Vagina (tissue), 2 donors: ENCODE measurements around the gene MAG. TPM values are rescaled to one million over a fixed set of nuclear protein-coding genes. Genes with fewer than 3 reads are reported as not detected.
A peak's percentile ranks its signal among the peaks of the same experiment; 100 is the strongest.

ENCODE experiments used
- DNase-seq, 2 donors: peaks; one replicate each; pipeline ENCODE4 v3.0.0-alpha.2; 2017; ENCODE audit errors: extremely low spot score in 2 of 2
- H3K27ac ChIP-seq: fragments of 200-600 bp; sonication (generic); one replicate; pipeline ENCODE4 v1.5.1; 2019
- H3K27me3 ChIP-seq: fragments of 200-600 bp; sonication (generic); one replicate; pipeline ENCODE4 v1.5.1; 2019
- H3K36me3 ChIP-seq, 2 donors: fragments of 200-600 bp; sonication (generic); one replicate each; pipeline ENCODE4 v1.5.1; 2017 to 2019
- H3K4me1 ChIP-seq: fragments of 200-600 bp; sonication (generic); one replicate; pipeline ENCODE4 v1.5.1; 2019
- H3K4me3 ChIP-seq, 2 donors: fragments of 200-600 bp; sonication (generic); 1 replicate in 1 of 2; 2 replicates in 1 of 2; pipeline ENCODE4 v1.5.1; 2016 to 2019
- H3K9me3 ChIP-seq: fragments of 200-600 bp; sonication (generic); one replicate; pipeline ENCODE4 v1.5.1; 2019
- POLR2A ChIP-seq, 2 donors: fragments of 450-650 bp; IDR thresholded peaks; one replicate each; pipeline ENCODE4 v1.6.1; 2017; ENCODE audit warnings: antibody characterized with exemption in 2 of 2, mild to moderate bottlenecking in 2 of 2, moderate library complexity in 2 of 2
- POLR2AphosphoS5 ChIP-seq, 2 donors: sonication (generic); formaldehyde crosslinking; IDR thresholded peaks; one replicate each; pipeline ENCODE4 v1.9.0; 2017; ENCODE audit warnings: antibody characterized with exemption in 2 of 2, mild to moderate bottlenecking in 2 of 2, low read depth in 1 of 2; ENCODE audit not compliant: insufficient read depth in 1 of 2
- intact Hi-C: fragments of 100-400 bp; cut with DNase I; formaldehyde crosslinking; loops from one replicate; pipeline ENCODE4 v1.15.1; 2023
- total RNA-seq: library from RNA; depleted of rRNA; stranded (reverse); fragments of >200 nt; gene quantifications from one replicate; pipeline ENCODE4 v1.2.3, GENCODE V29; 2016
- TF ChIP-seq, protein P1 (sequence below), 3 experiments: fragments of 450-650 bp in 2 of 3; fragments of 200-600 bp in 1 of 3; sonication (generic) in 1 of 3; IDR thresholded peaks; one replicate each; pipeline ENCODE4 v1.5.1; 2017 to 2019; ENCODE audit warnings: antibody characterized with exemption in 3 of 3, mild to moderate bottlenecking in 2 of 3, moderate library complexity in 2 of 3

Gene MAG
- total RNA-seq, 1 donor from 2014 or later, result not detected

DNA sequence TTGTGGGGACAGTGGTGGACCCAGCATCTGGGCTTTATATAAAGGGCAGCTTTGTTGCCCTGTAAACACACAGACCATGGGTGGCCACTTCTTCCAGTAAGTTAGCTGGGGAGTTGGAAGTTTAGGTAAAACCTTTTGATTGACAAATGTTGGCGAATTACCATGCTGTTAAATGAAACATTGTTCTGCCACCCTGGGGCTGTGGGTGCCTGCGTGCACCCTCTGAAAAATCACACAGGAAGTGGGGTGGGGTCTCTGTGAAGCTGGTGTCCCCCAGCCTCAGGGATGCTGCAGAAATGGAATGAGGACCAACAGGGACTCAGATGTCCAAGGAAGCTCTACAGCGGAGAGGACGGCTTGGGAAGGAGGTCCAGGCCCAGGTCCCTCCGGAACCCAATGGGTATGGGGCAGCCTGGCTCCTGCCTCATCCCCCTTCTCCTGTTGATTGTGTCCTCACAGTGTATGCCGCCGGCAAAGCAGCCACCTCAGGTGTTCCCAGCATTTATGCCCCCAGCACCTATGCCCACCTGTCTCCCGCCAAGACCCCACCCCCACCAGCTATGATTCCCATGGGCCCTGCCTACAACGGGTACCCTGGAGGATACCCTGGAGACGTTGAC lies 26.0 kb upstream of the MAG start:
- TF ChIP-seq, protein P1, sequence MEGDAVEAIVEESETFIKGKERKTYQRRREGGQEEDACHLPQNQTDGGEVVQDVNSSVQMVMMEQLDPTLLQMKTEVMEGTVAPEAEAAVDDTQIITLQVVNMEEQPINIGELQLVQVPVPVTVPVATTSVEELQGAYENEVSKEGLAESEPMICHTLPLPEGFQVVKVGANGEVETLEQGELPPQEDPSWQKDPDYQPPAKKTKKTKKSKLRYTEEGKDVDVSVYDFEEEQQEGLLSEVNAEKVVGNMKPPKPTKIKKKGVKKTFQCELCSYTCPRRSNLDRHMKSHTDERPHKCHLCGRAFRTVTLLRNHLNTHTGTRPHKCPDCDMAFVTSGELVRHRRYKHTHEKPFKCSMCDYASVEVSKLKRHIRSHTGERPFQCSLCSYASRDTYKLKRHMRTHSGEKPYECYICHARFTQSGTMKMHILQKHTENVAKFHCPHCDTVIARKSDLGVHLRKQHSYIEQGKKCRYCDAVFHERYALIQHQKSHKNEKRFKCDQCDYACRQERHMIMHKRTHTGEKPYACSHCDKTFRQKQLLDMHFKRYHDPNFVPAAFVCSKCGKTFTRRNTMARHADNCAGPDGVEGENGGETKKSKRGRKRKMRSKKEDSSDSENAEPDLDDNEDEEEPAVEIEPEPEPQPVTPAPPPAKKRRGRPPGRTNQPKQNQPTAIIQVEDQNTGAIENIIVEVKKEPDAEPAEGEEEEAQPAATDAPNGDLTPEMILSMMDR (IDR thresholded peaks at IDR 0.05), result no peak
- TF ChIP-seq POLR2AphosphoS5 (IDR thresholded peaks at IDR 0.05; ENCODE audit: insufficient read depth in 1 of 2, low read depth in 1 of 2) (no peak), POLR2A (IDR thresholded peaks at IDR 0.05) (no peak)
- peak overlapping the region; percentile 89 for H3K27ac ChIP-seq
- no peak for DNase-seq
- H3K27me3 ChIP-seq, result no peaks in the 10 kb centered on the region
- no peak overlapping the region for H3K4me3 ChIP-seq
- peaks cover under 1 to 10% of the 10 kb centered on the region in 2 donors for H3K36me3 ChIP-seq
- intact Hi-C loops, result loop anchor here (5.0 kb wide), 1 partner anchor 124 kb away; the partner anchor contains the start of gene FXYD7
- no peaks in the 10 kb centered on the region for H3K9me3 ChIP-seq
- H3K4me1 ChIP-seq, result peaks cover 59% of the 10 kb centered on the region

DNA sequence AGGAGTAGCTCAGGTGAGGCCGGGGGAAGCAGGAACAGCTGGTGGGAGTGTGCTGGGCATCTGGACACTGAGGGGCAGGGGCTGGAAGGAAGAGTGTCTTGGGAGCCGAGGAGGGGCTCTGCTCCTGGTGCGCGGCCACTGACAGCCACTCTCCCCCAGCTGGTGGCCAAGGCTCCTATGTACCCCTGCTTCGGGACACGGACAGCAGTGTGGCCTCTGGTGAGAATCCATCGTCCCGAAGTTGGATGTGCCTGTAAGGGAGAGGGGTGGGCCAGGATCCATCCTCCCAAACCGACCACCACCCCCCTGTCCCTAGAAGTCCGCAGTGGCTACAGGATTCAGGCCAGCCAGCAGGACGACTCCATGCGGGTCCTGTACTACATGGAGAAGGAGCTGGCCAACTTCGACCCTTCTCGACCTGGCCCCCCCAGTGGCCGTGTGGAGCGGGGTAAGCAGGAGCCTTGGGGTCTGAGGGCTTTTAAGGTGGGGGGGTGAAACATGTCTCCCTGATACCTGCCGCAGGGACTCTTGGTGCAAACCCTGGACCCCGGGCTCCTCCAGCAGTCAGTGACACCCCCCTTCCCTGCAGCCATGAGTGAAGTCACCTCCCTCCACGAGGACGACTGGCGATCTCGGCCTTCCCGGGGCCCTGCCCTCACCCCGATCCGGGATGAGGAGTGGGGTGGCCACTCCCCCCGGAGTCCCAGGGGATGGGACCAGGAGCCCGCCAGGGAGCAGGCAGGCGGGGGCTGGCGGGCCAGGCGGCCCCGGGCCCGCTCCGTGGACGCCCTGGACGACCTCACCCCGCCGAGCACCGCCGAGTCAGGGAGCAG lies 25.2 kb upstream of the MAG start:
- Histone ChIP-seq H3K4me1 (peaks cover 57% of the 10 kb centered on the region), H3K27me3 (no peaks in the 10 kb centered on the region), H3K27ac (peak overlapping the region; percentile 89), H3K9me3 (no peaks in the 10 kb centered on the region), H3K4me3 (peak overlapping the region; percentile 66 to 76), H3K36me3 (peaks cover 3 to 18% of the 10 kb centered on the region in 2 donors)
- no peak for DNase-seq
- TF ChIP-seq, protein P1 (IDR thresholded peaks at IDR 0.05), result peak in 1 of 3 experiments; percentile 7
- TF ChIP-seq POLR2A (IDR thresholded peaks at IDR 0.05), result no peak
- intact Hi-C loops, result loop anchor here (5.0 kb wide), 1 partner anchor 124 kb away; the partner anchor contains the start of gene FXYD7

- Histone ChIP-seq H3K27me3 (no peaks in the 10 kb centered on the region), H3K36me3 (peaks cover 3 to 24% of the 10 kb centered on the region in 2 donors), H3K4me3 (peak overlapping the region; percentile 66 to 76), H3K9me3 (no peaks in the 10 kb centered on the region), H3K27ac (peak overlapping the region; percentile 89), H3K4me1 (peaks cover 57% of the 10 kb centered on the region)
- intact Hi-C loops, result loop anchor here (5.0 kb wide), 1 partner anchor 125 kb away; the partner anchor contains the start of gene FXYD7
- no peak for TF ChIP-seq POLR2A (IDR thresholded peaks at IDR 0.05)
- TF ChIP-seq POLR2AphosphoS5 (IDR thresholded peaks at IDR 0.05; ENCODE audit: insufficient read depth in 1 of 2, low read depth in 1 of 2), result no peak
- TF ChIP-seq, protein P1 (IDR thresholded peaks at IDR 0.05), result no peak
- DNase-seq, result no peak
Measured at GRCh38 chr19:35267353-35267817, 24.6 kb upstream of the MAG start.

DNA sequence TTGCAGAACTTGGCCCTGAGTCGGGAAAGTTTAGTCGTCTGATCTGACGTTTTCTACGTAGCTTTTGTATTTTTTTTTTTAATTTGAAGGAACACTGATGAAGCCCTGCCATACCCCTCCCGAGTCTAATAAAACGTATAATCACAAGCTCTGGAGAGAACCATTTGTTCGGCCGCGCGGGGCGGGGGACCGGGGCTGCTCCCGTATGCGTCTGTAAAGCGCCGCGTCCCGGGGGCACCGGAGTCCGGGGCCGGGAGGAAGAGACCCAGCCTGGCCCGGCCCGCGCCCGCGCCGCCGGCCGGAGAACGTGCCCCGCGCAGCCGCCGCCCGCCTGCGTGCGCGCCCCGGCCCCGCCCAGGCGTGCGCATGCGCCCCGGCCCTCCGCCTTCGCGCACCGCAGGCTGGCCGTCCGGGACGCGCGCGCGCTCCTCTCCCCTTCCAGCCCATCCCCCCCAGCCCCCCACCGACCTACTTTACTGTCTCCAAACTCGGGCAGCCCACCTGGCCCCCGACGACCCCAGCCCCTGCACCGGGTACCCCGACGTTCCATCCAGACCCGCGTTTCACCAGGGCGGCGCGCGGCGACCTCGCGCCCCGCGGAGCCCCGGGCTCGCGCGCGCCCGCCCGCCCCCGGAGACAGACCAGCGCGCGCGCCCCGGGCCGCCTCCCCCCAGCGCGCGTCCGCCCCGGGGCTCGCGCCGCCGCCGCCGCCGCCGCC lies 24.0 kb upstream of the MAG start:
- TF ChIP-seq POLR2A (IDR thresholded peaks at IDR 0.05), result peak in 1 of 2 donors; percentile 86
- TF ChIP-seq, protein P1 (IDR thresholded peaks at IDR 0.05), result no peak
- peak in 1 of 2 donors; percentile 89 for TF ChIP-seq POLR2AphosphoS5 (IDR thresholded peaks at IDR 0.05; ENCODE audit: insufficient read depth in 1 of 2, low read depth in 1 of 2)
- H3K4me3 ChIP-seq, result peak overlapping the region; percentile 66 to 76
- peaks cover 56% of the 10 kb centered on the region for H3K4me1 ChIP-seq
- peaks cover 3 to 28% of the 10 kb centered on the region in 2 donors for H3K36me3 ChIP-seq
- peak overlapping the region; percentile 89 for H3K27ac ChIP-seq
- intact Hi-C loops, result loop anchor here (5.0 kb wide), 1 partner anchor 126 kb away; the partner anchor contains the start of gene FXYD7
- H3K27me3 ChIP-seq, result no peaks in the 10 kb centered on the region
- no peak for DNase-seq
- no peaks in the 10 kb centered on the region for H3K9me3 ChIP-seq
